Neural progenitor cell (in vitro differentiated cells): ENCODE results near the gene ATP10A. TPM values are rescaled to one million over a fixed set of nuclear protein-coding genes. Genes with fewer than 3 reads are reported as not detected.

Experiments
- DNase-seq: peaks from one replicate; pipeline ENCODE4 v3.0.0-alpha.2; 2016; ENCODE audit warnings: low spot score
- H2AFZ ChIP-seq: fragments of 200-600 bp; sonication (generic); replicated peaks from 2 replicates; pipeline ENCODE4 v1.6.1; 2016; ENCODE audit warnings: antibody characterized with exemption
- H3F3A ChIP-seq: fragments of 200-600 bp; sonication (generic); 2 replicates; pipeline ENCODE4 v1.6.1; 2016; ENCODE audit warnings: antibody characterized with exemption, low read depth
- H3K27ac ChIP-seq: fragments of 200-600 bp; sonication (generic); 2 replicates; pipeline ENCODE4 v1.5.1; 2016; ENCODE audit warnings: mild to moderate bottlenecking
- H3K27me3 ChIP-seq: fragments of 200-600 bp; sonication (generic); 2 replicates; pipeline ENCODE4 v1.6.1; 2016; ENCODE audit warnings: mild to moderate bottlenecking, moderate library complexity
- H3K36me3 ChIP-seq: fragments of 200-600 bp; sonication (generic); 2 replicates; pipeline ENCODE4 v1.5.1; 2016
- H3K4me1 ChIP-seq: fragments of 200-600 bp; sonication (generic); 2 replicates; pipeline ENCODE4 v1.6.1; 2016; ENCODE audit warnings: mixed run types
- H3K4me2 ChIP-seq: fragments of 200-600 bp; sonication (generic); 2 replicates; pipeline ENCODE4 v1.6.1; 2016
- H3K4me3 ChIP-seq: fragments of 200-600 bp; sonication (generic); 2 replicates; pipeline ENCODE4 v1.5.1; 2016
- H3K79me2 ChIP-seq: fragments of 200-600 bp; sonication (generic); 2 replicates; pipeline ENCODE4 v1.6.1; 2016; ENCODE audit warnings: low read depth
- H3K9ac ChIP-seq: fragments of 200-600 bp; sonication (generic); 2 replicates; pipeline ENCODE4 v1.6.1; 2016
- H3K9me3 ChIP-seq: fragments of 200-600 bp; sonication (generic); 2 replicates; pipeline ENCODE4 v1.5.1; 2016; ENCODE audit warnings: low read depth
- H4K20me1 ChIP-seq: fragments of 200-600 bp; sonication (generic); 2 replicates; pipeline ENCODE4 v1.6.1; 2016; ENCODE audit warnings: low read depth
- H3K27ac Mint-ChIP-seq: 3 replicates; pipeline ENCODE4 v1.8.0; 2021; ENCODE audit warnings: mixed read lengths
- H3K27me3 Mint-ChIP-seq: 2 replicates; pipeline ENCODE4 v1.8.0; 2022; ENCODE audit warnings: low read depth, mild to moderate bottlenecking, inconsistent platforms, moderate library complexity, mixed read lengths; ENCODE audit not compliant: insufficient read depth
- H3K36me3 Mint-ChIP-seq: 3 replicates; pipeline ENCODE4 v1.8.0; 2021; ENCODE audit warnings: mixed read lengths
- H3K4me1 Mint-ChIP-seq: 3 replicates; pipeline ENCODE4 v1.8.0; 2021; ENCODE audit warnings: mixed read lengths
- H3K4me3 Mint-ChIP-seq: 3 replicates; pipeline ENCODE4 v1.8.0; 2021; ENCODE audit warnings: mild to moderate bottlenecking, moderate library complexity, mixed read lengths
- H3K9me3 Mint-ChIP-seq: 3 replicates; pipeline ENCODE4 v1.8.0; 2020; ENCODE audit warnings: mixed read lengths
- CTCF ChIP-seq: fragments of 200-600 bp; sonication (generic); IDR thresholded peaks from 2 replicates; pipeline ENCODE4 v1.5.1; 2017; ENCODE audit warnings: antibody characterized with exemption, mild to moderate bottlenecking
- EZH2 ChIP-seq: fragments of 200-600 bp; sonication (generic); IDR thresholded peaks from 2 replicates; pipeline ENCODE4 v1.6.1; 2017; ENCODE audit warnings: antibody characterized with exemption, mild to moderate bottlenecking, moderate library complexity
- EZH2phosphoT487 ChIP-seq: fragments of 200-600 bp; sonication (generic); IDR thresholded peaks from 2 replicates; pipeline ENCODE4 v1.6.1; 2017; ENCODE audit warnings: antibody characterized with exemption
- total RNA-seq: library from RNA; depleted of rRNA; stranded (reverse); fragments of >200 nt; gene quantifications from 2 replicates; pipeline ENCODE4 v1.2.3, GENCODE V29; 2015; ENCODE audit warnings: low replicate concordance

The ATP10A gene
- total RNA-seq, 1 donor from 2014 or later = 0.32 TPM

- Histone ChIP-seq H3K9me3 (no peaks in the 10 kb centered on the region), H3K36me3 (no peaks in the 10 kb centered on the region), H3K4me3 (no peak overlapping the region), H4K20me1 (no peaks in the 10 kb centered on the region), H3K9ac (no peak overlapping the region), H3K79me2 (no peaks in the 10 kb centered on the region), H3K4me2 (no peak overlapping the region), H2AFZ (no peak overlapping the region), H3K4me1 (no peaks in the 10 kb centered on the region), H3K27ac (no peak overlapping the region), H3K27me3 (no peaks in the 10 kb centered on the region), H3F3A (no peaks in the 10 kb centered on the region)
- no peak overlapping the region for H3K27ac Mint-ChIP-seq
- no peak overlapping the region for H3K4me3 Mint-ChIP-seq
- H3K9me3 Mint-ChIP-seq = peaks cover 19% of the 10 kb centered on the region
- H3K36me3 Mint-ChIP-seq = peaks cover 7% of the 10 kb centered on the region
- no peak for DNase-seq
- TF ChIP-seq EZH2 (no peak), EZH2phosphoT487 (no peak), CTCF (peak; percentile 30)
- H3K4me1 Mint-ChIP-seq = peaks cover 26% of the 10 kb centered on the region
- peaks cover 7% of the 10 kb centered on the region for H3K27me3 Mint-ChIP-seq
These were observed 179.2 kb downstream of the ATP10A start for GRCh38 chr15:25683911-25684310.

GRCh38 chr15:25683415-25683814, 179.7 kb downstream of the ATP10A start:
- Mint-ChIP-seq H3K27me3 (peaks cover 7% of the 10 kb centered on the region), H3K4me1 (peaks cover 29% of the 10 kb centered on the region), H3K4me3 (no peak overlapping the region), H3K27ac (peak overlapping the region; percentile 55), H3K9me3 (peaks cover 21% of the 10 kb centered on the region), H3K36me3 (peaks cover 10% of the 10 kb centered on the region)
- no peak overlapping the region for H2AFZ ChIP-seq
- TF ChIP-seq EZH2 (no peak), EZH2phosphoT487 (no peak), CTCF (no peak)
- H3K4me3 ChIP-seq = no peak overlapping the region
- no peaks in the 10 kb centered on the region for H4K20me1 ChIP-seq
- H3K36me3 ChIP-seq = no peaks in the 10 kb centered on the region
- no peak for DNase-seq
- H3K27ac ChIP-seq = no peak overlapping the region
- H3K4me1 ChIP-seq = no peaks in the 10 kb centered on the region
- no peaks in the 10 kb centered on the region for H3K79me2 ChIP-seq
- H3K27me3 ChIP-seq = no peaks in the 10 kb centered on the region
- H3F3A ChIP-seq = no peaks in the 10 kb centered on the region
- H3K9ac ChIP-seq = no peak overlapping the region
- no peak overlapping the region for H3K4me2 ChIP-seq
- H3K9me3 ChIP-seq = no peaks in the 10 kb centered on the region

- H3K27me3 ChIP-seq = no peaks in the 10 kb centered on the region
- peaks cover 21% of the 10 kb centered on the region for H3K9me3 Mint-ChIP-seq
- H3K9me3 ChIP-seq = no peaks in the 10 kb centered on the region
- H3K36me3 Mint-ChIP-seq = peaks cover 10% of the 10 kb centered on the region
- H3F3A ChIP-seq = no peaks in the 10 kb centered on the region
- H3K4me1 ChIP-seq = peaks cover 8% of the 10 kb centered on the region
- peaks cover 4% of the 10 kb centered on the region for H3K27me3 Mint-ChIP-seq
- H3K4me1 Mint-ChIP-seq = peaks cover 31% of the 10 kb centered on the region
- no peaks in the 10 kb centered on the region for H3K36me3 ChIP-seq
- no peaks in the 10 kb centered on the region for H3K79me2 ChIP-seq
- no peak overlapping the region for H3K27ac ChIP-seq
- DNase-seq = no peak
- H2AFZ ChIP-seq = no peak overlapping the region
- H4K20me1 ChIP-seq = no peaks in the 10 kb centered on the region
- no peak overlapping the region for H3K4me3 ChIP-seq
- H3K4me2 ChIP-seq = no peak overlapping the region
- H3K27ac Mint-ChIP-seq = peak overlapping the region; percentile 85
- H3K9ac ChIP-seq = no peak overlapping the region
- H3K4me3 Mint-ChIP-seq = no peak overlapping the region
- no peak for TF ChIP-seq EZH2phosphoT487
- no peak for TF ChIP-seq CTCF
- no peak for TF ChIP-seq EZH2
These were observed 180.8 kb downstream of the ATP10A start for GRCh38 chr15:25682340-25682739.

GRCh38 chr15:25680686-25681025, 182.5 kb downstream of the ATP10A start:
- peaks cover 31% of the 10 kb centered on the region for H3K4me1 Mint-ChIP-seq
- H3K27me3 Mint-ChIP-seq = peaks cover 2% of the 10 kb centered on the region
- peaks cover 8% of the 10 kb centered on the region for H3K4me1 ChIP-seq
- no peaks in the 10 kb centered on the region for H4K20me1 ChIP-seq
- H3K4me3 Mint-ChIP-seq = no peak overlapping the region
- no peak overlapping the region for H2AFZ ChIP-seq
- no peak overlapping the region for H3K9ac ChIP-seq
- H3K27me3 ChIP-seq = no peaks in the 10 kb centered on the region
- no peak overlapping the region for H3K4me2 ChIP-seq
- H3K36me3 Mint-ChIP-seq = peaks cover 10% of the 10 kb centered on the region
- TF ChIP-seq EZH2 (no peak), CTCF (no peak), EZH2phosphoT487 (no peak)
- H3K4me3 ChIP-seq = no peak overlapping the region
- no peaks in the 10 kb centered on the region for H3K36me3 ChIP-seq
- H3K79me2 ChIP-seq = no peaks in the 10 kb centered on the region
- no peaks in the 10 kb centered on the region for H3K9me3 ChIP-seq
- no peak for DNase-seq
- no peaks in the 10 kb centered on the region for H3F3A ChIP-seq
- no peak overlapping the region for H3K27ac ChIP-seq
- H3K9me3 Mint-ChIP-seq = peaks cover 21% of the 10 kb centered on the region
- peak overlapping the region; percentile 90 for H3K27ac Mint-ChIP-seq
